ENCODE results near the gene PDGFB.

The PDGFB gene

DNA sequence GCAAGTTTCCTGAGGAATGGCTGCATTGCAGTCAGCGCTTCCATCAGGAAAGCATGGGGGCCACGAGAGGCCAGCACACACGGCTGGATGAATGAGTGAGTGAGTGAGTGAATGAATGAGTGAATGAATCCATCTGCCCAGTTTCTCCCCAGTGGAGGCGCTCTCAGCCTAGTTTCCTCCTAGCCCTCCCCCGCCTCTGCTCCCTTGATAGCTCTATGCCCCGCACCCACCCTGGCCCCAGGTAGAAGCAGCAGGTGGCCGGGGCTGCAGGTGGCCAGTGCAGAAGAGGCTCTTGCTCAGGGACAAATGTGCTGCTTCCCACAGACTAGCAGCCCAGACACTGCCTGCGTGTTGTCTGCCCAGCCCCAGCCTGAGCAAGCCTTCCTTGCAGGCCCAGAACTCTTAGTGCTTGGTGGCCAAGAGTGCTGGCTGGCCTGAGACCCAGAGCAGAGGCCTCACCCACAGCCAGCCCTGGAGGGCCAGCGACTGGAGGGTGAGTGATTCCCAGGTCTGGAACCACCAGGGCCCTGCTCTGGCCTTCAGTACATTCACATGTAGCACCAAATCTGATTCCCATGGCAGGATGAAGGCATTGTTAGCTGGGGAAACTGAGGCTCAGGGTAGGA, 31.1 kb upstream of the PDGFB start:
- Histone ChIP-seq H3K4me3 (ENCODE audit: low read depth in 1 of 2, low read length in 1 of 2) (no peak overlapping the region), H3K36me3 (no peaks in the 10 kb centered on the region), H3K27me3 (peaks cover 65% of the 10 kb centered on the region), H3K4me1 (ENCODE audit: control insufficient read depth in 1 of 2, insufficient read depth in 1 of 2, low read depth in 1 of 2, low read length in 1 of 2) (no peaks in the 10 kb centered on the region), H3K9me3 (no peaks in the 10 kb centered on the region), H3K27ac (no peak overlapping the region)
- TF ChIP-seq, protein P1, sequence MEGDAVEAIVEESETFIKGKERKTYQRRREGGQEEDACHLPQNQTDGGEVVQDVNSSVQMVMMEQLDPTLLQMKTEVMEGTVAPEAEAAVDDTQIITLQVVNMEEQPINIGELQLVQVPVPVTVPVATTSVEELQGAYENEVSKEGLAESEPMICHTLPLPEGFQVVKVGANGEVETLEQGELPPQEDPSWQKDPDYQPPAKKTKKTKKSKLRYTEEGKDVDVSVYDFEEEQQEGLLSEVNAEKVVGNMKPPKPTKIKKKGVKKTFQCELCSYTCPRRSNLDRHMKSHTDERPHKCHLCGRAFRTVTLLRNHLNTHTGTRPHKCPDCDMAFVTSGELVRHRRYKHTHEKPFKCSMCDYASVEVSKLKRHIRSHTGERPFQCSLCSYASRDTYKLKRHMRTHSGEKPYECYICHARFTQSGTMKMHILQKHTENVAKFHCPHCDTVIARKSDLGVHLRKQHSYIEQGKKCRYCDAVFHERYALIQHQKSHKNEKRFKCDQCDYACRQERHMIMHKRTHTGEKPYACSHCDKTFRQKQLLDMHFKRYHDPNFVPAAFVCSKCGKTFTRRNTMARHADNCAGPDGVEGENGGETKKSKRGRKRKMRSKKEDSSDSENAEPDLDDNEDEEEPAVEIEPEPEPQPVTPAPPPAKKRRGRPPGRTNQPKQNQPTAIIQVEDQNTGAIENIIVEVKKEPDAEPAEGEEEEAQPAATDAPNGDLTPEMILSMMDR (IDR thresholded peaks at IDR 0.05): no peak

DNA sequence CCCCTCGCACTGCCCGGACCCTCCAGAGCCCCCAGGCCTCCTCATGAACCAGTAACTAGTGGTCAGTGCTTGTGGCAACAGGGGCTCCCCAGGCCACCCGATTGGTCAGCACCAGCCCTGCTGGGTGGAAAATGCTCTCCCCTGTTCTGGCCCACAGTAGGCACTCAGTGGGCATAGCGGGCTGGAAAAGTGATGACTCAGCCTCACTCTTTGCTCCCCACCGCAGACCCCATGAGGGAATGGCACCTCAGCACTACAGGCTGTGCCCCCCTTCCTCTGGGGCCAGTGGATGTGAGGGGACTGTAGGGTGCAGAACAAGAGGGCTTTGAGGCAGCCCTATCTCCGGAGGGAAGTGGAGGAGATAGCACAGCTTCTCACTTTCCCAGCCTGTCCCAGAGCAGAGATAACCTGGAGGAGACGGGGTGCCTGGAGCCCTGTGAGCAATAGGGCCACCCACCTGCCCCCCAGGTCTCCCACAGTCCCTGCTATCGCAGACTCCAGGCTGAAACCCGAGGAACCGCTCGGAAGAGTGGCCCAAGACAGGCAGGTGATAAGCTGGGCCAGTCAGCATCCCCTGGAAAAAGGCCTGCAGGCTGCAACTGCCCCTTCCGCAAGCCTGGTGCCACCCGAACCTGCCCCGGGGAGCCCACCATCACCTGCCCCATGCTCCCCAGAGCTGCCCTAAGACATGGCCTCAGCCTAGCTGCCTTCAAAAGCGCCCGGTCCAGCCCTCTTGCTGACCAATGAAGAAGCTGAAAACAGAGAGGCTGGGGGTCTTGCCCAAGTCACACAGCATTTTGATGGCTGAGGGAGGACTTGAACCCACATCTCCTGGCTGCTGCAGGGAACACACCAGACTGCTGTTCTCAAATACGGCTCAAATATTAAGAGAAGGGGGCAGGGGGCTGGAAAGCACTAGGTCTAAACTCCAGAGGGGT, 29.4 kb upstream of the PDGFB start:
- Histone ChIP-seq H3K4me1 (ENCODE audit: control insufficient read depth in 1 of 2, insufficient read depth in 1 of 2, low read depth in 1 of 2, low read length in 1 of 2) (no peaks in the 10 kb centered on the region), H3K9me3 (no peaks in the 10 kb centered on the region), H3K27me3 (peaks cover 57% of the 10 kb centered on the region)

DNA sequence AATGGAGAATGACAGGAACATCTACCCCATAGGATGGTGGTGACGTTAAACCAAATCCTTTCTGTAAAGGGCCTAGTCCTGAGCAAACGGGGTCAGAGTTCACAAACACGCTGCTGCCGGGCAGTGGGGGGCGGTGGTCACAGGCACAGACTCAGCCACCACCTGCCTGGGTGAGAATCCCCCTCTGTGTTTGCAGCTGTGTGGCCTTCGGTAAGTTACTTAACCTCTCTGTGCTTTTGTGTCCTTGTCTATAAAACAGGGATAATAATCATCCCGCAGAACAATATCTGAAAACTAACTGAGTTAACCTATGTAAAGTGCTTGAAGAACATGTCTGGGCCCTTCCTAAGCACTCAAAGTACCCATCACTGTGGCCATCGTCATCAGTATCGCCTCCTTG, 26.0 kb upstream of the PDGFB start:
- H3K36me3 ChIP-seq: no peaks in the 10 kb centered on the region
- TF ChIP-seq, protein P1 (IDR thresholded peaks at IDR 0.05): no peak
- no peak overlapping the region for H3K4me3 ChIP-seq (ENCODE audit: low read depth in 1 of 2, low read length in 1 of 2)
- H3K9me3 ChIP-seq: no peaks in the 10 kb centered on the region
- no peaks in the 10 kb centered on the region for H3K4me1 ChIP-seq (ENCODE audit: control insufficient read depth in 1 of 2, insufficient read depth in 1 of 2, low read depth in 1 of 2, low read length in 1 of 2)
- H3K27ac ChIP-seq: no peak overlapping the region
- H3K27me3 ChIP-seq: peaks cover 30% of the 10 kb centered on the region

More for the DNA sequence above, 29.4 kb upstream of the PDGFB start:
- TF ChIP-seq, protein P1 (IDR thresholded peaks at IDR 0.05): no peak
- Histone ChIP-seq H3K4me3 (ENCODE audit: low read depth in 1 of 2, low read length in 1 of 2) (no peak overlapping the region), H3K27ac (no peak overlapping the region), H3K36me3 (no peaks in the 10 kb centered on the region)

DNA sequence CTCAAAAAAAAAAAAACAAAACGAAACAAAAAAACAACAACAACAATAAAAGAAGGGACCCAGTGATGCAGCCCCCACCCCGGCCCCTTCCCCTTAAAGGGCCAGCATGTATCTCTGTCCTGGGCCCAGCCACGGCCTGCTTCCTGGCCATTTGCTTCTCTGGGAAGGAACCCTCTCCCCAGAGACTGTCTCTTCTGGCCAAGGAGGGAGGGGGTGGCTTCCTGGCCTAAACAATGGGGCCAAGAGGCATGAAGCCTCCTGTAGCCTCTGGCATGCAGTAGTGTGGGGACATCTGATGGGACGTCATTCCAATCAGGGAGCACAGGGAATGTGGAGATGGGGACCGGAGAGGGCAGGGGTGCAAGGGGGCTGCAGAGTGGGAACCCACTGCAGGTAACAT, 25.5 kb upstream of the PDGFB start:
- Histone ChIP-seq H3K4me3 (ENCODE audit: low read depth in 1 of 2, low read length in 1 of 2) (no peak overlapping the region), H3K9me3 (no peaks in the 10 kb centered on the region), H3K4me1 (ENCODE audit: control insufficient read depth in 1 of 2, insufficient read depth in 1 of 2, low read depth in 1 of 2, low read length in 1 of 2) (no peaks in the 10 kb centered on the region), H3K36me3 (no peaks in the 10 kb centered on the region), H3K27ac (no peak overlapping the region), H3K27me3 (peaks cover 29% of the 10 kb centered on the region)
- TF ChIP-seq, protein P1 (IDR thresholded peaks at IDR 0.05): no peak

DNA sequence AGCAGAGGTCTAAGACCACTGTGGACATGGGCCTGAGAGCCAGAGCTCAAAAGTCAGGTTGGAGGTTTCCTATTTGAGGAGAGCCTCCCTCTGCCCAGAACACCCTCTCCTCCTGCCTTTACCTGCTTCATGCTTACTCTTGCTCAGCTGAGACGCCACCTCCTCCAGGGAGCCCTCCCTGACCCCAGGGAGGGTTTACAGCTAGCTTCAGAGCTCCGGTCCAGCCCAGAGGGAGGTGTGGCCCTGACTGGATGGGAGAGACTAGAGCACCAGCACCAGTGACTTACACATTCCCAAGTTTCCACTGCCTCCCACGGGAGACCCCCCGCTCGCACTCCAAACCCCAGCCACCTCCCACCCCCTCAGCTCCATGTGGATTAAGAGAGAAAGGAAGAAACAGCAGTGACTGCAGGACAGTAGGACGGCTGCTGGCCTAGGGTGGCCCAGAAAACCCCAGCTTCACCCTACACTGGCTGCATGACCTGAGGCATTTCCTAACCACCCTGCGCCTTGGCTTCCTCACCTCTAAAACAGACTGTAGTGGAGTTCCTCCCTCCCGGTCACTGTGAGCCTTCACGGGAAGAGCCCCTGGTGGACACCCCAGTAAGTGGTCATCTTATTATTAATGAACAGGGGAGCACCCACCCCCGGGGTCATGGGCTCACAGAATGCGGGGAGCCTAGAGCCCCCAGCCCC, 24.5 kb upstream of the PDGFB start:
- TF ChIP-seq, protein P1 (IDR thresholded peaks at IDR 0.05): no peak
- Histone ChIP-seq H3K4me3 (ENCODE audit: low read depth in 1 of 2, low read length in 1 of 2) (no peak overlapping the region), H3K27ac (no peak overlapping the region), H3K36me3 (no peaks in the 10 kb centered on the region), H3K9me3 (no peaks in the 10 kb centered on the region), H3K4me1 (ENCODE audit: control insufficient read depth in 1 of 2, insufficient read depth in 1 of 2, low read depth in 1 of 2, low read length in 1 of 2) (no peaks in the 10 kb centered on the region), H3K27me3 (peaks cover 34% of the 10 kb centered on the region)

Measured in neutrophil (primary cell).